D721Med (cell line): Measurements from ENCODE around the gene CAPZA3.
"Not testable (repeated sequence)": the region's sequence is repeated elsewhere in the genome, so short reads cannot be mapped to it uniquely, and the experiment has no call there.

Experiments
- DNase-seq: peaks from one replicate; pipeline ENCODE4 v3.0.0; 2011; ENCODE audit warnings: low spot score; ENCODE audit not compliant: insufficient read length
- FAIRE-seq: peaks from 2 replicates; lab custom pipeline; 2011; peaks lifted over from hg19 to GRCh38; lab: Jason Lieb, UNC
- TF ChIP-seq, protein P1 (sequence below): IDR thresholded peaks from 2 replicates; pipeline ENCODE4 v1.5.1; 2012; ENCODE audit warnings: mild to moderate bottlenecking, control low read depth; ENCODE audit not compliant: insufficient read depth; ENCODE audit errors: missing control alignments

CAPZA3 gene

DNA sequence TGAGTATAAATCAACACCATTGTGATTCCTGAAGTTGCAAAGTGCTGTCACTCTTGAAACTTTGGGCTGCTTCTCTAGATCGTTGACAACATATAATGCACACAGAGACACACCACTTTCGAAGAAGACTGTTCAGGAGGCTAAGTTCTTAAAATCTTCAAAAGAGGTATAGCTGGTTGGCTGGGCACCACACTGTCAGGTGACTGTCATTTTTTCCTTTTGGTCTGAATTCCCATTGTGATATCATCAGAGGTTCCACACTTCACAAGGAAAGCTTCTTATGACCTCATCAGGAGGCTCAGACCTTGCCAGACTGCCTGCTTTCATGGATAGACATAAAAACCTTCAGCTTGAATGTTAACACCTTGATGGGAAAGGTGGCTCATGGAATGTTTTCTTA, at the start of gene CAPZA3, which contains the start of gene PLCZ1:
CAPZA3 (plus strand) TSS at position 301 of the 400 bp plus-strand sequence. CDS start 150 bp downstream, outside the sequence.
PLCZ1 (minus strand) TSS at position 194 of the 400 bp plus-strand sequence. CDS start 641 bp downstream, outside the sequence.
- TF ChIP-seq, protein P1, sequence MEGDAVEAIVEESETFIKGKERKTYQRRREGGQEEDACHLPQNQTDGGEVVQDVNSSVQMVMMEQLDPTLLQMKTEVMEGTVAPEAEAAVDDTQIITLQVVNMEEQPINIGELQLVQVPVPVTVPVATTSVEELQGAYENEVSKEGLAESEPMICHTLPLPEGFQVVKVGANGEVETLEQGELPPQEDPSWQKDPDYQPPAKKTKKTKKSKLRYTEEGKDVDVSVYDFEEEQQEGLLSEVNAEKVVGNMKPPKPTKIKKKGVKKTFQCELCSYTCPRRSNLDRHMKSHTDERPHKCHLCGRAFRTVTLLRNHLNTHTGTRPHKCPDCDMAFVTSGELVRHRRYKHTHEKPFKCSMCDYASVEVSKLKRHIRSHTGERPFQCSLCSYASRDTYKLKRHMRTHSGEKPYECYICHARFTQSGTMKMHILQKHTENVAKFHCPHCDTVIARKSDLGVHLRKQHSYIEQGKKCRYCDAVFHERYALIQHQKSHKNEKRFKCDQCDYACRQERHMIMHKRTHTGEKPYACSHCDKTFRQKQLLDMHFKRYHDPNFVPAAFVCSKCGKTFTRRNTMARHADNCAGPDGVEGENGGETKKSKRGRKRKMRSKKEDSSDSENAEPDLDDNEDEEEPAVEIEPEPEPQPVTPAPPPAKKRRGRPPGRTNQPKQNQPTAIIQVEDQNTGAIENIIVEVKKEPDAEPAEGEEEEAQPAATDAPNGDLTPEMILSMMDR, result no peak
- FAIRE-seq (no peak), DNase-seq (no peak)

DNA sequence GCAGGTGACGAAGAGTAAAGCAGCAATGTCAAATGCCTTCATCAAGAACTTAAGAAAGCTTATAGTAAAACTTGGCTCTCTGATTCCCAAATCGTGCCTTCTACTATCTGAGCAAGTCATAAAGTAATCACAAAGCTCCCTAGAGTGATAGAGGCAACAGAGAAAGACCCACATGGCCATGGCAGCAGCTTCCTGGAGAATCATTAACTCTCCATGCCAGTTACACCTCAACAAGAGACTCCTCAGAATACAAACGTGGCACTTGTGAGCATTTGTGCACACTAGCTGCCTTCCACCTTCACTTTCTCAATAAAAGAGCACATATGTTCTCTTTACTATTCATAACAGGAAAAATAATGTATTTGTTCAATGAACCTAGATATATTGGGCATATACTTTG, 48.1 kb upstream of the CAPZA3 start:
- TF ChIP-seq, protein P1, result no peak

GRCh38 chr12:18690653-18691052, 47.3 kb upstream of the CAPZA3 start:
- no peak for FAIRE-seq
- no peak for DNase-seq
- TF ChIP-seq, protein P1, result no peak

More for the DNA sequence above, 48.1 kb upstream of the CAPZA3 start:
- FAIRE-seq, result no peak
- no peak for DNase-seq

GRCh38 chr12:18693986-18694385, 43.9 kb upstream of the CAPZA3 start:
- not testable (repeated sequence) for FAIRE-seq, DNase-seq

- DNase-seq (no peak), FAIRE-seq (no peak)
- TF ChIP-seq, protein P1, result no peak
Measured at GRCh38 chr12:18696971-18697602, 40.8 kb upstream of the CAPZA3 start.

- DNase-seq, result no peak
- FAIRE-seq, result no peak
- TF ChIP-seq, protein P1, result no peak
Measured at GRCh38 chr12:18700271-18700670, 37.6 kb upstream of the CAPZA3 start.

- DNase-seq (no peak), FAIRE-seq (no peak)
- TF ChIP-seq, protein P1, result no peak
Measured at GRCh38 chr12:18703321-18703720, 34.6 kb upstream of the CAPZA3 start.

GRCh38 chr12:18703911-18704310, 34.0 kb upstream of the CAPZA3 start:
- TF ChIP-seq, protein P1, result no peak
- no peak for FAIRE-seq
- DNase-seq, result no peak
